ENCODE data around the gene CTNND1.

DNA sequence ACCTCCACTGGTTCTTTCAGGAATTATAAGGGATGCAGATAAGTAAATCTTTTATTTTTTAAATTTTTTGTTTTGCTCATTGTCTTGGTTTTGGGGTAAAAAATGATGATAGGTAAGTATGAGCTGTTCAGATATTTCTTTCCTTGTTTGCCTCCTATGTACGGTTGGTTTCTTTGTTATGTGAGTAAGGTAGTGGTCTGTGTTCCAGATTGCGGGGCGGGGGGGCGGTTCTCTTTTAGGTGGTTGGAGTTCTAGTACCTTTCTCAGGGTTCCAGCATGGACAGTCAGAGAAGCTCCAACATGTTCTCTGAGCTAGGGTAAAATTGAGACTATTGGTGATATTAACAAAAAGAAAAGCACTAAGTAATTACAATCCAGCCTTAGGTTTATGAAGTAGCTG, 2.4 kb downstream of the CTNND1 start:
- TF ChIP-seq, protein P1, sequence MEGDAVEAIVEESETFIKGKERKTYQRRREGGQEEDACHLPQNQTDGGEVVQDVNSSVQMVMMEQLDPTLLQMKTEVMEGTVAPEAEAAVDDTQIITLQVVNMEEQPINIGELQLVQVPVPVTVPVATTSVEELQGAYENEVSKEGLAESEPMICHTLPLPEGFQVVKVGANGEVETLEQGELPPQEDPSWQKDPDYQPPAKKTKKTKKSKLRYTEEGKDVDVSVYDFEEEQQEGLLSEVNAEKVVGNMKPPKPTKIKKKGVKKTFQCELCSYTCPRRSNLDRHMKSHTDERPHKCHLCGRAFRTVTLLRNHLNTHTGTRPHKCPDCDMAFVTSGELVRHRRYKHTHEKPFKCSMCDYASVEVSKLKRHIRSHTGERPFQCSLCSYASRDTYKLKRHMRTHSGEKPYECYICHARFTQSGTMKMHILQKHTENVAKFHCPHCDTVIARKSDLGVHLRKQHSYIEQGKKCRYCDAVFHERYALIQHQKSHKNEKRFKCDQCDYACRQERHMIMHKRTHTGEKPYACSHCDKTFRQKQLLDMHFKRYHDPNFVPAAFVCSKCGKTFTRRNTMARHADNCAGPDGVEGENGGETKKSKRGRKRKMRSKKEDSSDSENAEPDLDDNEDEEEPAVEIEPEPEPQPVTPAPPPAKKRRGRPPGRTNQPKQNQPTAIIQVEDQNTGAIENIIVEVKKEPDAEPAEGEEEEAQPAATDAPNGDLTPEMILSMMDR (IDR thresholded peaks at IDR 0.05), result no peak
- TF ChIP-seq POLR2A (IDR thresholded peaks at IDR 0.05), result no peak

All from testis (tissue), 2 donors.